Epithelial cell of esophagus (primary cell): ENCODE data around the gene CHPF2.

Experiments used
- DNase-seq: peaks from one replicate; pipeline ENCODE4 v3.0.0; 2010; ENCODE audit warnings: low read depth
- H3K4me3 ChIP-seq: 2 replicates; pipeline ENCODE4 v1.5.1; 2011; ENCODE audit warnings: mild to moderate bottlenecking, low read length, control low read depth
- TF ChIP-seq, protein P1 (sequence below): IDR thresholded peaks from 2 replicates; pipeline ENCODE4 v1.5.1; 2011; ENCODE audit warnings: low read depth, mild to moderate bottlenecking, low read length, control low read depth, inconsistent platforms; ENCODE audit not compliant: insufficient read depth; ENCODE audit errors: missing control alignments

CHPF2 gene

DNA sequence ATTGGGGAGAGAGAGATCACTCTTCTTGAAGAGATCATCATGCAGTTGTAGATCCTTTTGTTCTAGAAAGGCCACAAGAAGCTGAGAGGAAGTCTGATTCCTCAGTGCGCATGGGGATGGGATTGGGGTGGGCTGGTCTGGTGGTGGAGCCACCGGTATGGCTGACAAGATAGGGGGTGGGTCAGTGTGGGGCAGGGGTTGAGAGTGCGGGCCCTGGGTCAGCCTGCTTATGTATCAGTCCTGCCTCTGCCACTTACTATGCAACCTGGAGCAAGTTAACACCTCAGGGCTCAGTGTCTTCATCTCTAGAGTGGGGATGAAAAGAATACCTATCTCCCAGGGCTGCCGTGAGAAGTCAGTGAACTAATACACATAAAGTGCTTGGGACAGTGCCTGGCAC, 8.3 kb downstream of the CHPF2 start:
- TF ChIP-seq, protein P1, sequence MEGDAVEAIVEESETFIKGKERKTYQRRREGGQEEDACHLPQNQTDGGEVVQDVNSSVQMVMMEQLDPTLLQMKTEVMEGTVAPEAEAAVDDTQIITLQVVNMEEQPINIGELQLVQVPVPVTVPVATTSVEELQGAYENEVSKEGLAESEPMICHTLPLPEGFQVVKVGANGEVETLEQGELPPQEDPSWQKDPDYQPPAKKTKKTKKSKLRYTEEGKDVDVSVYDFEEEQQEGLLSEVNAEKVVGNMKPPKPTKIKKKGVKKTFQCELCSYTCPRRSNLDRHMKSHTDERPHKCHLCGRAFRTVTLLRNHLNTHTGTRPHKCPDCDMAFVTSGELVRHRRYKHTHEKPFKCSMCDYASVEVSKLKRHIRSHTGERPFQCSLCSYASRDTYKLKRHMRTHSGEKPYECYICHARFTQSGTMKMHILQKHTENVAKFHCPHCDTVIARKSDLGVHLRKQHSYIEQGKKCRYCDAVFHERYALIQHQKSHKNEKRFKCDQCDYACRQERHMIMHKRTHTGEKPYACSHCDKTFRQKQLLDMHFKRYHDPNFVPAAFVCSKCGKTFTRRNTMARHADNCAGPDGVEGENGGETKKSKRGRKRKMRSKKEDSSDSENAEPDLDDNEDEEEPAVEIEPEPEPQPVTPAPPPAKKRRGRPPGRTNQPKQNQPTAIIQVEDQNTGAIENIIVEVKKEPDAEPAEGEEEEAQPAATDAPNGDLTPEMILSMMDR: no peak
- no peak for DNase-seq
- H3K4me3 ChIP-seq: no peak overlapping the region

DNA sequence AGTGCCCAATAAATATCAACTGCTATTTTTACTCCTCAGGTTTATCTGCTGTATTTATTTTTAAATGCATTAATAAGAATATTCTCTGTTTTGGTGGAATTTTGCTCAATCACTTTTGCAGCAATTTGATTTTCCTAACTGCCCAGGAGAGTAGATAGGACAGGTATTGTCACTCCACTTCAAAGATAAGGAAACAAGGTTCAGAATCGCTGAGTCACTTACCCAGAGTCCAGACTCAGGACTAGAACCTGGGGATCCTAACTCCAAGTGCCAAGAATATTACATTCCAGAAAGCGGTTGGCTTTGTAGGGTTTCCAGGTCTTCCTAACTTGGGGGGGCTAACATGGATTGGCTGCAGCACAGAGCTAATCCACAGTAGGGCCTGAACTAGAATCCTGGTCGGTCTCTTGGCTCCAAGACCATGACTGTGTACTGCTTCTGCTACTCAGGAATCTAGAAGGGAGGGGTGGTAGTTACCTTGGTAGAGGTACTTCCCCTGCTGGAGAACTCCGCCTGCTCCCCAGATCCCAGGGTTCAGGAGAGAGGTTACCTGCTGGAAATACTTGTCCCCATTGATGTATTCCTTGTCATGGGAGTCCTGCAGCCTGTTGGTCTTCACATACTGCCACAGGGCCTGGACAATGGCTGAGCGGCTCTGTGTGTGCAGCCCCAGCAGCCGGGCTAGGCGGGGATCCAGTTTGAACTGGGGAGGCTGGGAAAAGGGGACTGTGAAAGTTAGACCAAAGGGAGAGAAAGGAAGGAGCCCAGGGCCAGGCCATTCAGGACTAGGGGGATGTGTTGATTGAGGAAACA, 8.9 kb downstream of the CHPF2 start:
- no peak for DNase-seq
- H3K4me3 ChIP-seq: no peak overlapping the region
- TF ChIP-seq, protein P1: no peak

DNA sequence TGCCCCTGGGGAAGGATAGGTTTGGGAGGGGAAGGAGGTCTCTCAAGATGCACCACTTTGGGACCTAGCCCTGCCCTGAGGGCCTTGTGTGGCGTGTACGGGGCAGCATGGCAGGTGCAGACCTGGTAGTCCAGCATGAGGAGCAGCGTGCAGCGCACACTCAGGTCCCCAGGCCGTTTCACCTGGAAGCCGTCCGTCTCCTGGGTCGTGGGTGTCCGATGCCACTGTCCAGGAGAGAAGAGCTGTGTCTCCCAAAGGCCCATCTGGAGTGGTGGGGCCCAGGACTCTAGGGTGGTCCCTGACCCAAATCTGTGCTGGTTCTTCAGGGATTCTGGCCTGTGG, 9.4 kb downstream of the CHPF2 start:
- no peak for DNase-seq
- TF ChIP-seq, protein P1: no peak
- no peak overlapping the region for H3K4me3 ChIP-seq

DNA sequence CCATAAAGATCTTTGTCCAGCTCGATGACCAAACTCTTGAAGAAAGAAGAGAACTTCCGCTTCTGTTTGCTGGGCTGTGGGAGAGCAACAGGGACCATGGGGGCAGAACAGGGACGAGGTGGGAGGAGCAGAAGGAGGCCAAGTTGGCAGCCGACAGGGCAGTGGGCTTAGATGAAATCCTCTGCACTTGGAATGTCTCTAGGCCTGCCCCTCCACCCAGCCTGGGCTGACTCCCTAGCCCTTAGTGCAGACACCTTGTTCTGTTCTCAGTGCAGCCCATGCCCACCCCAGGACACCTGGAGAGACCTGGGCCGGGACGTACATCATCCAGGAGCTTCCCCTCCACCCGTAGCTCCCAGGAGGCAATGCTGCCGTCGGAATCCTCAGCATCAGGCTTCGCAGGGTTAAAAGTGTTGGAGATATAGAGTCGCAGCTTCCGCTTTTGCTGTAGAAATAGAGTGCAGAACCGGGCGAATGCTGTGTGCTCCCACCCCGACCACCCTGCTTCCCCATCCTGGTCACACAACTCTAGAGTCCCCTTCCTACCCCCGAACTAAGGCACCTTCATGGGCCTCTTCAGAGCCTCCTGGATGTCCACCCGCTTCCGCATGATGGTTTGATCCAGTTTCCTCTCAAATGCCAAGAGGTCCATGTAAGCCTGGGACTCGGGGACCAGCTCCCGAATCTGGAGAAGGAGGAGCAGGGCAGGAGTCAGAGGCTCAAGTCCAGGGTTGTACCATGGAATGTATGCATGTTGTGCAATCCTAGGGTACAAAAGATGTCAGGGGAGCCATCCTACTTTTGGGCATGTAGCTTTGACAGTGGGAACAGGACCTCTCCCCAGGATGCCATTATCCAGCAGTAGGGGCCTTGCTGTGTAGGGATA, 10.1 kb downstream of the CHPF2 start:
- no peak overlapping the region for H3K4me3 ChIP-seq
- TF ChIP-seq, protein P1: no peak
- DNase-seq: no peak

DNA sequence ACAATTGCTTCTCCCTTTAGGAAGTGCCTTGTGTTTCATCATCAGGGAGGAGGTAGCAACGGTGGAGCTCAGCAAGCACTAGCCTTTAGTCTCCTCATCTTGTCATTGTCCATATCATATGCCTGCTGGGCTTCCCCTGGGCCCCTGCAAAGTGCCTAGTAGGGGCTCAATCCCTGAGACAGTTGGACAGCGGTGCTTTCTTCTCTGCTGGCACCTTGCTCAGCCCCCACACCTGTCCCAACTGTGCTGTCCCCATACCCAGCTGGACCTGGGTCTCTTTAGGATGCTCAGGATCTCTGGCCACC, 10.7 kb downstream of the CHPF2 start:
- DNase-seq: no peak
- H3K4me3 ChIP-seq: no peak overlapping the region
- TF ChIP-seq, protein P1: no peak

DNA sequence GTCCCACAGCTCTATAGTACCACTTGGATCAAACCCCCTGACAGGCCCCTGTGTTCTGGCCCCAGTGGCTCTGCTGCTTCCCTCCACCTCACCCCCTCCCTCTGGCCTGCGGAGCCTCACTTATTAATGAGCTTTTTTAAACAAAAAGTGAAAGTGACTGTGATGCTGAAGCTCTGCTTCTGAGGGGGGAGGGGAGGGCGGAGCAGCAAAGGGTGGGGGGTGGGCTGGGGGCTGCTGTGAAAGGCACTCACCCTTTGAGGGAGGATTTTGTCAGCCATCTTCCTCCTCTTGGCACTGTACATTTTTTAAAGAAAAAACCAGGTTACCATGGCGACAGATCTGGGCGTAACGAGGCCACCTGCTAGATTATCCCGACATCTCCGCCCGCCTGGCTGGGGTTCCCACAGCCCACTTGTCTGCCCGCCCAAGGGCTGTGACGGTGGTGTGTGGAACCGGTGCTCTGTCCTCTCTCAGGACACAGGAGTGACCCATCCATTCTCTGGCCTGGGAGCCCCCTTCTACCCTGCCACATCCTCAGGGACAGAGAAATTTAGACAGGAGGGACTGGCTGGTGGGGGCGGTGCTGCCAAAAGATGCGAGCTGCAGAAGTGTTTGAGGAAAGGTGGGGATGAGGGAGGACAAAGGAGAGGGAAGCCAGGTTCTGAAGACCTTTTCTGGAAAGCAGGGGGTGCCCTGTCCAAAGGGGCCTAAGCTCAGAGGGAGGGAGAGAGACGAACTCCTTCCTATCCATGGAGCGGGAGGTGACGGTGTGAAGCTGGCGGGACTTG, 11.3 kb downstream of the CHPF2 start:
- TF ChIP-seq, protein P1: no peak
- no peak overlapping the region for H3K4me3 ChIP-seq
- DNase-seq: no peak
